GM18498 (cell line): ENCODE data around the gene CELA3B.
"Not testable (repeated sequence)": the region's sequence is repeated elsewhere in the genome, so short reads cannot be mapped to it uniquely, and the experiment has no call there.

Experiments
- ATAC-seq: cut with Tn5 transposase; IDR thresholded peaks from one replicate; pipeline ENCODE4 v1.9.1; 2021; ENCODE audit warnings: mild to moderate bottlenecking, moderate library complexity; ENCODE audit not compliant: unreplicated experiment

The CELA3B gene

GRCh38 chr1:21974699-21975098 is 2.1 kb upstream of the CELA3B start:
- ATAC-seq, result not testable (repeated sequence)

GRCh38 chr1:21975296-21975695 is 1.5 kb upstream of the CELA3B start:
- ATAC-seq, result not testable (repeated sequence)

- not testable (repeated sequence) for ATAC-seq
Observed at GRCh38 chr1:21978209-21978608, 1.4 kb downstream of the CELA3B start.

GRCh38 chr1:21980515-21981220 is 3.8 kb downstream of the CELA3B start:
- not testable (repeated sequence) for ATAC-seq

- ATAC-seq, result not testable (repeated sequence)
Observed at GRCh38 chr1:21981253-21981652, 4.4 kb downstream of the CELA3B start.

GRCh38 chr1:21982122-21982521 is 5.3 kb downstream of the CELA3B start:
- not testable (repeated sequence) for ATAC-seq

- not testable (repeated sequence) for ATAC-seq
Observed at GRCh38 chr1:21983539-21983938, 6.7 kb downstream of the CELA3B start.

- ATAC-seq, result not testable (repeated sequence)
Observed at GRCh38 chr1:21985893-21986292, 9.1 kb downstream of the CELA3B start.

GRCh38 chr1:21986386-21986785 is 9.6 kb downstream of the CELA3B start:
- ATAC-seq, result not testable (repeated sequence)

GRCh38 chr1:21989672-21990393 is 13.0 kb downstream of the CELA3B start:
- ATAC-seq, result not testable (repeated sequence)

GRCh38 chr1:21992186-21992585 is 15.4 kb downstream of the CELA3B start:
- not testable (repeated sequence) for ATAC-seq

- not testable (repeated sequence) for ATAC-seq
Observed at GRCh38 chr1:21994716-21995115, 17.9 kb downstream of the CELA3B start.

GRCh38 chr1:21996663-21996970 is 19.8 kb downstream of the CELA3B start:
- ATAC-seq, result not testable (repeated sequence)

GRCh38 chr1:21997891-21998623 is 21.2 kb downstream of the CELA3B start:
- not testable (repeated sequence) for ATAC-seq

- not testable (repeated sequence) for ATAC-seq
Observed at GRCh38 chr1:21998624-21999294, 21.9 kb downstream of the CELA3B start.

- not testable (repeated sequence) for ATAC-seq
Observed at GRCh38 chr1:21999645-22000044, 22.8 kb downstream of the CELA3B start.

GRCh38 chr1:22001409-22001808 is 24.6 kb downstream of the CELA3B start, which contains the start of gene CELA3A:
Gene CELA3A, plus strand, starts transcription at chr1:22001657. Its CDS starts 18 bp downstream, at chr1:22001675.
- ATAC-seq, result no peak

GRCh38 chr1:22002461-22002860 is 25.6 kb downstream of the CELA3B start:
- ATAC-seq, result not testable (repeated sequence)

- not testable (repeated sequence) for ATAC-seq
Observed at GRCh38 chr1:22002875-22003274, 26.1 kb downstream of the CELA3B start.

- not testable (repeated sequence) for ATAC-seq
Observed at GRCh38 chr1:22003959-22004358, 27.1 kb downstream of the CELA3B start.
